SKM-1 (cell line): ENCODE data around the gene GPC1.

Source experiments
- DNase-seq: peaks from one replicate; lab custom pipeline; 2025; ENCODE audit not compliant: unreplicated experiment; lab: John Stamatoyannopoulos, UW

Gene GPC1

GRCh38 chr2:240440704-240441320, 5.3 kb downstream of the GPC1 start:
- no peak for DNase-seq

GRCh38 chr2:240441326-240441992, 6.0 kb downstream of the GPC1 start:
- DNase-seq, result no peak

- no peak for DNase-seq
Observed at GRCh38 chr2:240441993-240442411, 6.5 kb downstream of the GPC1 start.

- no peak for DNase-seq
Observed at GRCh38 chr2:240442891-240443715, 7.6 kb downstream of the GPC1 start.

GRCh38 chr2:240443891-240444301, 8.4 kb downstream of the GPC1 start:
- DNase-seq, result no peak

- no peak for DNase-seq
Observed at GRCh38 chr2:240444464-240444863, 9.0 kb downstream of the GPC1 start.

GRCh38 chr2:240445961-240446663, 10.6 kb downstream of the GPC1 start:
- no peak for DNase-seq

- DNase-seq, result no peak
Observed at GRCh38 chr2:240446664-240447175, 11.3 kb downstream of the GPC1 start.

- DNase-seq, result no peak
Observed at GRCh38 chr2:240447331-240447730, 11.9 kb downstream of the GPC1 start.

- DNase-seq, result no peak
Observed at GRCh38 chr2:240447934-240448333, 12.5 kb downstream of the GPC1 start.

- DNase-seq, result no peak
Observed at GRCh38 chr2:240448387-240449274, 13.2 kb downstream of the GPC1 start.

- no peak for DNase-seq
Observed at GRCh38 chr2:240449764-240450531, 14.5 kb downstream of the GPC1 start.

GRCh38 chr2:240450532-240451107, 15.2 kb downstream of the GPC1 start:
- DNase-seq, result no peak

- DNase-seq, result no peak
Observed at GRCh38 chr2:240451108-240451611, 15.7 kb downstream of the GPC1 start.

GRCh38 chr2:240451791-240452461, 16.5 kb downstream of the GPC1 start:
- DNase-seq, result no peak

GRCh38 chr2:240452462-240453256, 17.2 kb downstream of the GPC1 start:
- DNase-seq, result no peak

GRCh38 chr2:240453461-240454105, 18.1 kb downstream of the GPC1 start:
- no peak for DNase-seq
